GM18858 (cell line): ENCODE data around the gene MAN2B2.
"Not testable (repeated sequence)": the region's sequence is repeated elsewhere in the genome, so short reads cannot be mapped to it uniquely, and the experiment has no call there.

Source experiments
- ATAC-seq: cut with Tn5 transposase; IDR thresholded peaks from one replicate; pipeline ENCODE4 v1.9.1; 2021; ENCODE audit not compliant: unreplicated experiment

The MAN2B2 gene

DNA sequence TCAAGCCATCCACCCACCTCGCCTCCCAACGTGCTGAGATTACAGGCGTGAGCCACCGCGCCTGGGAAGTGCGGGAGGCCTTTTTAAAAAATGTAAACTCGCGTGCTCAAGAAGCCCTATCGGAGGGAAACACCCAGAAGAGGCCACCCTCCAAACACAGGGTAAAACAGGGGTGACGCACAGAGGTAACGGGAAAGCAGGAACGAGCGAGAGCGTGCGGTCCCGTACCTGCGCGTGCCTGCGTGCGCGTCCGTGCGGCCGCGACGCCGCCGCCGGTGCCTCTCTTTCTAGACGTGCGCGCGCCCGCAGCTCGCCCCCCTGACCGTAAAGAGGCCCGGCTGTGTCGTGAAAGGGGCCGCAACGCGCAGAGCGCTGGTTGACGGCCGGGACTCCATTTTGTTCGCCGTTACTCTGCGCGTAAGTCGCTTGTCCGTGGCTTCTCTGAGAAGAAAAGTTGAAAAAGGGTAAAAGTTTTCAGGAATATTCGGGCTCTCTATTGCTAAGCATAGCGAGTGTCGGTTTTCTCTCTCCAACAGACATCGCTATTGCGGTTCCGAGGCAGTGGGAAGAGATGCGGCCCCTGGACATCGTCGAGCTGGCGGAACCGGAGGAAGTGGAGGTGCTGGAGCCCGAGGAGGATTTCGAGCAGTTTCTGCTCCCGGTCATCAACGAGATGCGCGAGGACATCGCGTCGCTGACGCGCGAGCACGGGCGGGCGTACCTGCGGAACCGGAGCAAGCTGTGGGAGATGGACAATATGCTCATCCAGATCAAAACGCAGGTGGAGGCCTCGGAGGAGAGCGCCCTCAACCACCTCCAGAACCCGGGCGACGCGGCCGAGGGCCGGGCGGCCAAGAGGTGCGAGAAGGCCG lies 65.5 kb downstream of the MAN2B2 start, which contains the start of gene MRFAP1:
Gene MRFAP1, plus strand, starts transcription at position 394 of the 872 bp plus-strand sequence. Its CDS starts 178 bp downstream, at position 572.
- peak; percentile 74 for ATAC-seq

GRCh38 chr4:6641164-6641970 lies 66.4 kb downstream of the MAN2B2 start:
- ATAC-seq: no peak

- no peak for ATAC-seq
Measured at GRCh38 chr4:6641971-6642320, 67.0 kb downstream of the MAN2B2 start.

GRCh38 chr4:6643141-6643847 lies 68.3 kb downstream of the MAN2B2 start:
- no peak for ATAC-seq

- no peak for ATAC-seq
Measured at GRCh38 chr4:6644792-6645530, 70.0 kb downstream of the MAN2B2 start.

GRCh38 chr4:6647169-6647568 lies 72.2 kb downstream of the MAN2B2 start:
- ATAC-seq: no peak

DNA sequence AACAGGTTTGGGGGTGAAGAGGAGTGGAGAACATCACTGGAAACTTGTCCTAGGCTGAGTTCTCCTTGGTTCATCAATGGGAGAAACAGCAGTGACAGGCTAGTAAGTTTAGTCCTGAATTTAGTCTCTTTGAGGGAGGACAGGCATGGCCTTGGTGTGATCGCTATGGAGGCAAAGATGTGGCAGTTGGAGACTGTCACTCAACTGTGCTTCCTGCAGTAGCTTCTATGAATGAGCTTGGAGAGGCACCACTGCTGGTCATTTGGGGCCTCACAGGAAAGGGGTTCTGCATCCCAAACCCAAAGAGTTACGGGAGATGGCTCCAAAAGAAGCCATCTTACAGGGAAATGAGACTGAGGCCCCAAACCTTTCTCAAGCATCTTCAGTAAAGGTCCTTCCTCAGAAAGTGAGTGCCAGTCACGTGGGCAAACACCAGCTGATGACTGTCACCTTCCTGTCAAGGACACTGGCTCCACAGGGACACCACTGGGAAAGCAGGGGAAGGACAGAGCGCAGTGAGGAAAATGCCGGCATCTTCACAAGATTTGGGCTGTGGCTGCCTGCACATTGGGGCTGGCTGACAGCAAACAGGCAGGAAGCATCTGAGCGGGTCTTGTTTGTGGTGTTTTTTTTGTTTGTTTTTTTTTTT lies 72.7 kb downstream of the MAN2B2 start:
- ATAC-seq: no peak

DNA sequence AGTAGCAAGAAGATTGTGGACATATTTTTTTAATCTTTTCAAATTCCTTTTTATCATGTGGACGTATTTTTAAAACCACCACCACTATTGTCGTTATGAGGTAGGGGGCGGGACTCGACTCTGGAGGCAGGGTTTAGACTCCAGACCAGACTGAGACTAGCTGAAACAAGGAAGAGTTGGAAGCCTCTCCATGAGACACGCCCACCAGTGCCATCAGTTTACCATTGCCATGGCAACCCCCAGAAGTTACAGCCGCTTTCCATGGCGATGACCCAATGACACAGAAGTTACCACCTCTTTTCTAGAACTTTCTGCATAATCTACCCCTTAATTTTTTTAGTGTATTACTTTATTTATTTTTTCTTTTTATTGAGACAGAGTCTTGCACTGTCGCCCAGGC lies 74.2 kb downstream of the MAN2B2 start:
- no peak for ATAC-seq

GRCh38 chr4:6654211-6654610 lies 79.2 kb downstream of the MAN2B2 start:
- not testable (repeated sequence) for ATAC-seq

DNA sequence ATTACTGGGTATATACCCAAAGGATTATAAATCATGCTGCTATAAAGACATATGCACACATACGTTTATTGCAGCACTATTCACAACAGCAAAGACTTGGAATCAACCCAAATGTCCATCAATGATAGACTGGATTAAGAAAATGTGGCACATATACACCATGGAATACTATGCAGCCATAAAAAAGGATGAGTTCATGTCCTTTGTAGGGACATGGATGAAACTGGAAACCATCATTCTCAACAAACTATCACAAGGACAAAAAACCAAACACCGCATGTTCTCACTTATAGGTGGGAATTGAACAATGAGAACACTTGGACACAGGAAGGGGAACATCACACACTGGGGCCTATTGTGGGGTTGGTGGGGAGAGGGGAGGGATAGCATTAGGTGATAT lies 80.3 kb downstream of the MAN2B2 start:
- ATAC-seq: not testable (repeated sequence)

DNA sequence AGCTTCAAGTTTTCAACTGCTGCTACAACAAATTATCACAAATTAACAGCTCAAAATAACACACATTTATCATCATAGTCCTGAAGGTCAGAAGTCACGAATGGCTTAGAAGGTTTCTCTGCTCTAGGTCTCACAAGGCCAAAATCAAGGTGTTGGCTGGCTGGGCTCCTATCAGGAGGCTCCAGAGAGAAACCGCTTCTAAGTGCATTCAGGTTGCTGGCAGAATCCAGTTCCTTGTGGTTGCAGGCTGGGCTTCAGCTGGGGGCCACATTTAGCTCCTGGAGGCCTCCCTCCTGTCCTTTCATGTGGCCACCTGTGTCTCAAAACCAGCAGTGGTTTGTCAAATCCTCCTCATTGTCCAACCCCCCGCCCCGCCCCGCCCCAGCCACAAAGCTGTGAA lies 80.9 kb downstream of the MAN2B2 start:
- ATAC-seq: no peak

DNA sequence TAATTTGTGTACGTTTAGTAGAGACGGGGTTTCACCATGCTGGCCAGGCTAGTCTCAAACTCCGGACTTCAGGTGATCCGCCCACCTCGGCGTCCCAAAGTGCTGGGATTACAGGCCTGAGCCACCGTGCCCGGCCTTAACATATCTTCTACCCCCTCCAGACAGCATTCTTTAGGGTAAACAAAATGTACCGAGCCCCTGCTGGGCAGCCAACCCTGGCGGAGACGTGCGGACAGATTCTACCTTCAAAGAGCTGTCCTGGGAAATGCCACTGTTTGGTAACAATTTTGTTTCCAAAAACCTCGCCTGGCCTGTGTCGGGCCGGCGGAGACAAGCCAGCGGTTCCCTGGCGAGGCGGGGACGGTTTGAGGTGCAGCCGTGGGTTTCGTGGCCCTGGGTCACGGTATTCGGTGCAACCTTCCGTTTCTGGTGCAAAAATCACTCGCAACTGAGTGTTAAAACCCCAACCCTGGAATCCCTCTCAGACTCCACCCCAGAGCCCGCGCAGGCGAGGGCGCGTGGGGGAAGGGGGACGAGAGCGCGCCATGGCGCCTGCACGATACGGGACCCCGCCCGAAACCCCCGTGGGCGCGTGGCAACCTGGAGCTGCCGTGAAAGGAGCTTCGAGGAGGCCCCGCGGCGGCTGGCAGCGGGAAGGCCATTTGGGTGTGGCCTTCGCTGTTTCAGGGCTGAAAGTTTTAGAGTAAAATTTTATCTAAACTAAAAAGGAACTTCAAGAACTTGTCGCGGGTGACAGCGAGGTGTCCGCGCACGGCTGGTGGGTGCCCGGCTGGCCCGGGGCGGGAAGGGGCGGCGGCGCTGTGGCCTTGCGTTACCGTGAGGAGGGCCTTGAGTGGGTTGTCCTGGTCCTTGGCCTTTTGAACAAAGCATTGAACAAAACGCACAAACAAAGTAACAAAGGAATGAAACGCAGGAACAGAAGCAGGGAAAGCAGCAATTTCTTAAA lies 82.5 kb downstream of the MAN2B2 start:
- no peak for ATAC-seq

DNA sequence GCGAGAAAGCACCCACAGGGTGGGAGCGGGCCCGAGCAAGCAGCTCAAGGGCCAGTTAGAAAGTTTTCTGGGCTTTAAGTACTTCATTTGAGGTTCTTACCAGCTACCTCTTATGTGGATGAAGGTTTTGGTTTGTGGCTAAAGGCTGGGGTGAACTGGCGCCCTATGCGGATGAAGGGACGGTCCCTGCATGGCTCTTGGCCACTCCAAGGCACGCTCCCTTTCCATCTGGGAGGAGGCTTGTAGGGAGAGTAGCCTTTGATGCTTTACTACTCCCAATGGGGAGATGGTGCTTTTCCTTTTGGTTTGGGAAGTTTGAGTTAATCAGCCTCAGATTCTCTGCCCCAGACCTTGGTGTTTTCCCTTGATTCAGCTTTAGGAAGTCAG lies 83.2 kb downstream of the MAN2B2 start:
- ATAC-seq: no peak

DNA sequence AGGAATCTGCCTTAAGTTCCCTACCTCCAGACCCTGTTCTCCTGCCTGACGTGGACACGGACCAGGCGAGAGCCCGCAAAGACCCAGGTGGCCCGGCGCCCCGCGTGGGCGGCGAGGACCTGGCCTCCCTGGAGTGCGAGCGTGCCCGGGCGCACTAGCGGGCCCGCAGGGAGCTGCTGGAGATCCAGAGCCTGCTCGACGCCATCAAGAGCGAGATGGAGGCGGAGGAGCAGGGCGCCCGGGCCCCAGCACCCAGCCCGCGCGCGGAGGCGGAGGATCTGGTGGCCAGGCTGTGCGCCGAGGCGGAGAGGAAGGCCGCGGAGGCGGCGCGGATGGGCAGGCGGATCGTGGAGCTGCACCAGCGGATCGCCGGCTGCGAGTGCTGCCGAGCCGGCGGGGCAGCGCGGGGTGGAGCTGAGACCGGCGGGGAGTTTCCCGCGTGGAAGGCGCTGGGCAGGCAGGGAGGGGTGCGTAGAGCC lies 83.6 kb downstream of the MAN2B2 start:
- ATAC-seq: no peak

- no peak for ATAC-seq
Measured at GRCh38 chr4:6659897-6660296, 84.9 kb downstream of the MAN2B2 start.

GRCh38 chr4:6660430-6660829 lies 85.4 kb downstream of the MAN2B2 start:
- ATAC-seq: no peak

GRCh38 chr4:6662591-6662990 lies 87.6 kb downstream of the MAN2B2 start:
- no peak for ATAC-seq

GRCh38 chr4:6663596-6664393 lies 88.8 kb downstream of the MAN2B2 start:
- no peak for ATAC-seq
